A549 treated with RU486 at 1 μM for 4 hours (cell line): ENCODE results near the gene PSMC5. TPM values are rescaled to one million over a fixed set of nuclear protein-coding genes. Genes with fewer than 3 reads are reported as not detected.

Experiments
- total RNA-seq: library from RNA; stranded (reverse); fragments of 200-300 nt; extraction: Qiagen RNA extraction; gene quantifications from 5 replicates; pipeline ENCODE4 v1.2.3, GENCODE V29; 2022; ENCODE audit warnings: low read depth

Gene PSMC5
- total RNA-seq, result 211 to 259 TPM (median 225 TPM) in 5 replicates

GRCh38 chr17:63827002-63827800, at the start of gene PSMC5, which contains the start of gene FTSJ3:
PSMC5 (plus strand) TSS chr17:63827431; CDS start chr17:63827491, 60 bp downstream.
FTSJ3 (minus strand) TSS chr17:63827663; CDS start chr17:63826902, 761 bp downstream.

DNA sequence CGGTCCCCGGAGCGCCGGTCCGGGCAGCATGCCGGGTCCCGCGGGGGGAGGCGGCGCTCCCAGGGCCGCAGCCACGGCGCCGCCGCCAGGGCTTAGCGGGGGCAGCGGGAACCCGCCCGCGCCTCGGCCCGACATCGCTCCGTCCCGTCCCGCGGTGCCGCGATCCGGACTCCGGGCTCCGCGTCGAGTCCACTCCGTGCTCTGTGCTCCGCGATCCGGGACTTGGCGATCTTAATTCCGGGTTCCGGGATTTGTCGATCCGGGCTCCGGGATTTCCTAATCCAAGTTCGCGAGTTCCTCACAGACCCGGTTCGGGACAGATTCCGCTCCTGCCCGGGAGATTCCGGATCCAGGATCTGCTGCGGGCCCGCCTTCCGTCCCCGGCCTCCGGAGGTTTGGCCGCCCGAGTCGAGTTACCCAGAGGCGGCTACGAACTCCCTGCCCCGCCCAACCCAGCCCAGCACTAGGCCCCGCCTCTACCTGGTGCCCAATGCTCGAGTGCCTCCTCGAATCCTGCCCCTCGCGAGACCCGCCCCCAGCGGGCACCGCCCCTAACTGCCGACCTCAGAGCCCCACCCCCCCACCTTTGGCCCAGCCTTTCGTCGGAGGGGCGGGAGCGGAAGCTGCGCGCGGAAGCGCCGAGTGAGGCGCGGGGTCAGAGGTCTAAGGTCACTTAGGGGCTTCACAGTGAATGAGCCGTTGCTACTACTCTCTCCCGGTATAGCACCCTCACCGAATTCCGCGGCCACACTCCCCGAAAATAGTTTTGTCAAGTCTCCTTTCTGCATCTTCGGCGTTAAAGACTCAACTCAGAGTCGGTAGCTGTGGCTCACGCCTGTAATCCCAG, 15.5 kb downstream of the PSMC5 start, which contains the start of gene SMARCD2:
TSS of gene SMARCD2 (minus strand) at position 146 of the 847 bp plus-strand sequence. CDS start at position 135, 11 bp downstream.

GRCh38 chr17:63873577-63873976, 46.3 kb downstream of the PSMC5 start, which contains the start of gene CSH2:
CSH2 (minus strand) TSS chr17:63873677; CDS start chr17:63873614, 63 bp downstream.

Other genes with a start within 250 kb of the PSMC5 start
- gene TACO1, start 226.5 kb upstream of the PSMC5 start, total RNA-seq, result 51.4 to 57.2 TPM (median 54.1 TPM) in 5 replicates
- 13.7 to 16.9 TPM (median 16.3 TPM) in 5 replicates for gene MAP3K3, start 205.0 kb upstream of the PSMC5 start, total RNA-seq
- gene LIMD2, start 127.3 kb upstream of the PSMC5 start, total RNA-seq, result 7.7 to 14.3 TPM (median 12.3 TPM) in 5 replicates
- 24.8 to 27.6 TPM (median 26.0 TPM) in 5 replicates for gene STRADA, start 85.6 kb upstream of the PSMC5 start, total RNA-seq
- 98.7 to 147 TPM (median 101 TPM) in 5 replicates for gene CCDC47, start 53.8 kb upstream of the PSMC5 start, total RNA-seq
- gene DDX42, start 53.3 kb upstream of the PSMC5 start, total RNA-seq, result 86.9 to 109 TPM (median 96.3 TPM) in 5 replicates
- gene FTSJ3, start 232 bp downstream of the PSMC5 start, total RNA-seq, result 55.5 to 66.9 TPM (median 59.4 TPM) in 5 replicates
- 54.3 to 62.8 TPM (median 61.0 TPM) in 5 replicates for gene SMARCD2, start 15.3 kb downstream of the PSMC5 start, total RNA-seq
- gene CSH2, start 46.2 kb downstream of the PSMC5 start, total RNA-seq, result not detected in 5 replicates
- gene GH2, start 54.5 kb downstream of the PSMC5 start, total RNA-seq, result not detected in 5 replicates
- not detected in 5 replicates for gene CSH1, start 69.1 kb downstream of the PSMC5 start, total RNA-seq
- not detected in 5 replicates for gene CSHL1, start 83.8 kb downstream of the PSMC5 start, total RNA-seq
- gene GH1, start 91.4 kb downstream of the PSMC5 start, total RNA-seq, result not detected in 5 replicates
- 0.16 TPM in 1 of 5 replicates, not detected in the others for gene CD79B, start 104.9 kb downstream of the PSMC5 start, total RNA-seq
- 0.03 to 0.18 TPM (median 0.10 TPM) in 4 of 5 replicates, not detected in the other for gene SCN4A, start 145.5 kb downstream of the PSMC5 start, total RNA-seq
- 0.57 to 1.00 TPM (median 0.79 TPM) in 5 replicates for gene PRR29, start 170.9 kb downstream of the PSMC5 start, total RNA-seq
- 0.08 TPM in 1 of 5 replicates, not detected in the others for gene ICAM2, start 193.2 kb downstream of the PSMC5 start, total RNA-seq